ENCODE results near the gene SHISA5.
"Not testable (repeated sequence)": the region's sequence is repeated elsewhere in the genome, so short reads cannot be mapped to it uniquely, and the experiment has no call there.

The SHISA5 gene, protein sequence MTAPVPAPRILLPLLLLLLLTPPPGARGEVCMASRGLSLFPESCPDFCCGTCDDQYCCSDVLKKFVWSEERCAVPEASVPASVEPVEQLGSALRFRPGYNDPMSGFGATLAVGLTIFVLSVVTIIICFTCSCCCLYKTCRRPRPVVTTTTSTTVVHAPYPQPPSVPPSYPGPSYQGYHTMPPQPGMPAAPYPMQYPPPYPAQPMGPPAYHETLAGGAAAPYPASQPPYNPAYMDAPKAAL

DNA sequence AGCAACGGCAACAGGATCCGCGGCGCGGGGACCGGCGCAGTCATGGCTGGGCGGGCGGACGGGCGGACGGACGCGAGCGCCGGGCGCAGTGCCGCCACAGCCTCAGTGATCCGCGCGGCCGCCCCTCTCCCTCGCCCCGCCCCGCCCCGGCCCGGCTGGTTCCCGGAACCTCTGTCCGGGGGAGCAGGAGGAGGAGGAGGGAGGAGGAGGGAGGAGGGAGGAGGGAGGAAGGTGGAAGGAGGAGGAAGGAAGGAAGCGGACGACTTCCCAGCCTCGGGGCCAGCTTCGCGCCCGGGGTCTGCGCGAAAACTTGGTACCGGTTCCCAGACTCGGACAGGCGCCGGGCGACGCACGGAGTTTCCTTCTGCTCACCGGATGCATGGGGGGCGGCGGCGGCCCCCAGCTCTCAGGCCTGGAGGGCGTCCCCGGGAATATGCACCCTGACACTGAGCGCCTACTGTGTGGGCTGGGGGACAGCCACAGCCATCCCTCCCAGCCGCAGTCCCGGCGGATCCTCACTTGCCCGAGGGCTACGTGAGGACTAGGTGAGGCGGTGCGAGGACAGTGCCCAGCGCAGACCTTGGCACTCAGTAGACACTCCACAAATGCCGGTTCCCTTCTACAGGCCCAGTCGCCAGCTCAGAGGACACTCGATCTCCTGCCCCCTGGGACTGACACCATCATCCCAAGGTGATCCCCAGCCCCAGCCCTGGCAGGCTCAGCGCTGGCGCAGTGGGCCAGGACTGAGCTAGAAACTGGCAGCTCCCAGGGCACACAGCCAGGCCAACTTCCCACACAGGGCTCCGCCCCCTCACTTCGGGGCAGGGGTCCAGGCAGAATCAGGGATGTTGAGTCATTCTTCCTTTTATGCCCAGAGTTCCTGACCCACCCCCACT, at the start of gene SHISA5:
Gene SHISA5 (minus strand): TSS at position 124 of the 896 bp plus-strand sequence. CDS start 80 bp downstream, at position 44.
- H3K79me2 ChIP-seq (ENCODE audit: insufficient read depth, low read length), result no peaks in the 10 kb centered on the region
- peaks cover 11% of the 10 kb centered on the region for H3K27me3 ChIP-seq (ENCODE audit: insufficient read depth, low read length, poor library complexity)
- H3K9ac ChIP-seq (ENCODE audit: low read depth, low read length), result no peak within 1 kb of the TSS
- H2AFZ ChIP-seq (ENCODE audit: low read depth, low read length), result no peak within 1 kb of the TSS
- H3K36me3 ChIP-seq (ENCODE audit: insufficient read depth, low read length), result no peaks in the 10 kb centered on the region
- H3K4me2 ChIP-seq (ENCODE audit: insufficient read depth, low read length), result no peak within 1 kb of the TSS
- H3K4me1 ChIP-seq (ENCODE audit: insufficient read depth, low read length), result peaks cover 5% of the 10 kb centered on the region; the same call in 1 of the 2 replicates
- TF ChIP-seq, protein P1, sequence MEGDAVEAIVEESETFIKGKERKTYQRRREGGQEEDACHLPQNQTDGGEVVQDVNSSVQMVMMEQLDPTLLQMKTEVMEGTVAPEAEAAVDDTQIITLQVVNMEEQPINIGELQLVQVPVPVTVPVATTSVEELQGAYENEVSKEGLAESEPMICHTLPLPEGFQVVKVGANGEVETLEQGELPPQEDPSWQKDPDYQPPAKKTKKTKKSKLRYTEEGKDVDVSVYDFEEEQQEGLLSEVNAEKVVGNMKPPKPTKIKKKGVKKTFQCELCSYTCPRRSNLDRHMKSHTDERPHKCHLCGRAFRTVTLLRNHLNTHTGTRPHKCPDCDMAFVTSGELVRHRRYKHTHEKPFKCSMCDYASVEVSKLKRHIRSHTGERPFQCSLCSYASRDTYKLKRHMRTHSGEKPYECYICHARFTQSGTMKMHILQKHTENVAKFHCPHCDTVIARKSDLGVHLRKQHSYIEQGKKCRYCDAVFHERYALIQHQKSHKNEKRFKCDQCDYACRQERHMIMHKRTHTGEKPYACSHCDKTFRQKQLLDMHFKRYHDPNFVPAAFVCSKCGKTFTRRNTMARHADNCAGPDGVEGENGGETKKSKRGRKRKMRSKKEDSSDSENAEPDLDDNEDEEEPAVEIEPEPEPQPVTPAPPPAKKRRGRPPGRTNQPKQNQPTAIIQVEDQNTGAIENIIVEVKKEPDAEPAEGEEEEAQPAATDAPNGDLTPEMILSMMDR (IDR thresholded peaks at IDR 0.05; ENCODE audit: borderline replicate concordance, extremely low read depth, low read length, poor library complexity, severe bottlenecking), result no peak
- no peak for TF ChIP-seq EZH2 (IDR thresholded peaks at IDR 0.05; ENCODE audit: borderline replicate concordance, low read depth, low read length, severe bottlenecking)
- no peak within 1 kb of the TSS for H3K27ac ChIP-seq (ENCODE audit: low read length)
- peaks cover 22% of the 10 kb centered on the region for H4K20me1 ChIP-seq (ENCODE audit: insufficient read depth, low read length)
- ATAC-seq (ENCODE audit: insufficient read depth, low read depth) (no peak), DNase-seq (no peak)
- H3K4me3 ChIP-seq (ENCODE audit: low read depth in 1 of 2, low read length in 2 of 2), result no peak within 1 kb of the TSS
- no peaks in the 10 kb centered on the region for H3K9me3 ChIP-seq (ENCODE audit: insufficient read depth, low read length, severe bottlenecking)

- no peak for ATAC-seq (ENCODE audit: insufficient read depth, low read depth)
- H3K36me3 ChIP-seq (ENCODE audit: insufficient read depth, low read length), result no peaks in the 10 kb centered on the region; the same call in 1 of the 2 replicates
- H3K79me2 ChIP-seq (ENCODE audit: insufficient read depth, low read length), result no peaks in the 10 kb centered on the region
- no peak overlapping the region for H2AFZ ChIP-seq (ENCODE audit: low read depth, low read length)
- no peaks in the 10 kb centered on the region for H3K27me3 ChIP-seq (ENCODE audit: insufficient read depth, low read length, poor library complexity)
- peaks cover 39% of the 10 kb centered on the region for H3K4me1 ChIP-seq (ENCODE audit: insufficient read depth, low read length)
- no peak for DNase-seq
- H3K9me3 ChIP-seq (ENCODE audit: insufficient read depth, low read length, severe bottlenecking), result no peaks in the 10 kb centered on the region
- TF ChIP-seq, protein P1 (IDR thresholded peaks at IDR 0.05; ENCODE audit: borderline replicate concordance, extremely low read depth, low read length, poor library complexity, severe bottlenecking), result no peak
- TF ChIP-seq EZH2 (IDR thresholded peaks at IDR 0.05; ENCODE audit: borderline replicate concordance, low read depth, low read length, severe bottlenecking), result no peak
- H4K20me1 ChIP-seq (ENCODE audit: insufficient read depth, low read length), result no peaks in the 10 kb centered on the region; the same call in 1 of the 2 replicates
- no peak overlapping the region for H3K4me2 ChIP-seq (ENCODE audit: insufficient read depth, low read length)
- no peak overlapping the region for H3K4me3 ChIP-seq (ENCODE audit: low read depth in 1 of 2, low read length in 2 of 2)
- no peak overlapping the region for H3K27ac ChIP-seq (ENCODE audit: low read length)
- H3K9ac ChIP-seq (ENCODE audit: low read depth, low read length), result no peak overlapping the region
Observed at GRCh38 chr3:48553361-48553760, 49.4 kb upstream of the SHISA5 start.

- no peak overlapping the region; the same call in 1 of the 2 replicates for H3K4me2 ChIP-seq (ENCODE audit: insufficient read depth, low read length)
- DNase-seq, result no peak
- H3K9me3 ChIP-seq (ENCODE audit: insufficient read depth, low read length, severe bottlenecking), result no peaks in the 10 kb centered on the region
- H2AFZ ChIP-seq (ENCODE audit: low read depth, low read length), result no peak overlapping the region
- H3K79me2 ChIP-seq (ENCODE audit: insufficient read depth, low read length), result no peaks in the 10 kb centered on the region
- TF ChIP-seq, protein P1 (IDR thresholded peaks at IDR 0.05; ENCODE audit: borderline replicate concordance, extremely low read depth, low read length, poor library complexity, severe bottlenecking), result no peak
- no peak for TF ChIP-seq EZH2 (IDR thresholded peaks at IDR 0.05; ENCODE audit: borderline replicate concordance, low read depth, low read length, severe bottlenecking)
- no peaks in the 10 kb centered on the region; the same call in 1 of the 2 replicates for H4K20me1 ChIP-seq (ENCODE audit: insufficient read depth, low read length)
- no peak overlapping the region for H3K4me3 ChIP-seq (ENCODE audit: low read depth in 1 of 2, low read length in 2 of 2)
- H3K27me3 ChIP-seq (ENCODE audit: insufficient read depth, low read length, poor library complexity), result no peaks in the 10 kb centered on the region
- no peak overlapping the region for H3K9ac ChIP-seq (ENCODE audit: low read depth, low read length)
- ATAC-seq (ENCODE audit: insufficient read depth, low read depth), result no peak
- peaks cover 6% of the 10 kb centered on the region; the same call in 1 of the 2 replicates for H3K36me3 ChIP-seq (ENCODE audit: insufficient read depth, low read length)
- H3K4me1 ChIP-seq (ENCODE audit: insufficient read depth, low read length), result peaks cover 28% of the 10 kb centered on the region
- H3K27ac ChIP-seq (ENCODE audit: low read length), result no peak overlapping the region
Observed at GRCh38 chr3:48552111-48552951, 48.4 kb upstream of the SHISA5 start.

GRCh38 chr3:48551651-48552050, 47.7 kb upstream of the SHISA5 start:
- not testable (repeated sequence) for H3K4me2 ChIP-seq (ENCODE audit: insufficient read depth, low read length); H3K9ac ChIP-seq (ENCODE audit: low read depth, low read length); H3K79me2 ChIP-seq (ENCODE audit: insufficient read depth, low read length); H2AFZ ChIP-seq (ENCODE audit: low read depth, low read length); DNase-seq; H3K4me3 ChIP-seq (ENCODE audit: low read depth in 1 of 2, low read length in 2 of 2); H4K20me1 ChIP-seq (ENCODE audit: insufficient read depth, low read length); H3K27me3 ChIP-seq (ENCODE audit: insufficient read depth, low read length, poor library complexity); H3K9me3 ChIP-seq (ENCODE audit: insufficient read depth, low read length, severe bottlenecking); ATAC-seq (ENCODE audit: insufficient read depth, low read depth); H3K27ac ChIP-seq (ENCODE audit: low read length)
- Histone ChIP-seq H3K36me3 (ENCODE audit: insufficient read depth, low read length) (peaks cover 13% of the 10 kb centered on the region; the same call in 1 of the 2 replicates), H3K4me1 (ENCODE audit: insufficient read depth, low read length) (peaks cover 24% of the 10 kb centered on the region)
